Measurements from ENCODE around the gene FPGT. TPM values are rescaled to one million over a fixed set of nuclear protein-coding genes. Genes with fewer than 3 reads are reported as not detected.
"Not testable (repeated sequence)": the region's sequence is repeated elsewhere in the genome, so short reads cannot be mapped to it uniquely, and the experiment has no call there.

FPGT gene
- total RNA-seq, 1 donor from 2014 or later, result 9.1 TPM

DNA sequence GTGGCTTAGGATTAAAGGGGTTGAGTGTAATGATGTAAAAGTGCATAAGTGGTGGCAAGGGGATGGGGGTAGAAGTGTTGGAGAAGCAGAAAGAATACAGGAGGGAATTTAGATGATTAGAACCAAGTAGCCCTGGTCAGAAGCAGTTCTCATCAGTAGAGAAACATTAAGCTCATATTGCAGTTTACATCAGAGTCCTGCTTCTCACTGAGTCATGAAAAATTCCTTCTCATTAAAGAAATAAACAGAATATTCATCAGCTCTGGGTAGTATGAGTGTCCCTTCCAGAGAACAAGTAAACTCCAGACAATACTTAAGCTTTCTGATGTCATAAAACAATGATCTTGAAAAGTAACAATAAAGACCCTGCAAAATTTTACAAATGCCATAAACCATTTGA is 36.5 kb upstream of the FPGT start:
- Histone ChIP-seq H3K4me2 (ENCODE audit: low read length) (no peak overlapping the region), H3K9me3 (ENCODE audit: insufficient read depth, low read depth, low read length) (no peaks in the 10 kb centered on the region), H3K36me3 (ENCODE audit: insufficient read depth, low read length) (no peaks in the 10 kb centered on the region), H3K79me2 (ENCODE audit: insufficient read depth, low read length) (no peaks in the 10 kb centered on the region), H3K27me3 (ENCODE audit: insufficient read depth, low read length) (no peaks in the 10 kb centered on the region), H3K27ac (ENCODE audit: low read depth, low read length) (no peak overlapping the region), H2AFZ (ENCODE audit: low read depth, low read length) (no peak overlapping the region), H4K20me1 (ENCODE audit: insufficient read depth, low read length) (no peaks in the 10 kb centered on the region), H3K4me3 (ENCODE audit: insufficient read depth, low read depth, low read length) (no peak overlapping the region), H3K9ac (ENCODE audit: low read length) (no peak overlapping the region), H3K4me1 (ENCODE audit: insufficient read depth, low read length) (no peaks in the 10 kb centered on the region)
- no peak for TF ChIP-seq EZH2 (IDR thresholded peaks at IDR 0.05; ENCODE audit: insufficient read depth, low read length)
- TF ChIP-seq CTCF (IDR thresholded peaks at IDR 0.05; ENCODE audit: insufficient read depth, low read depth, low read length), result no peak
- Mint-ChIP-seq H3K4me3 (ENCODE audit: unreplicated experiment) (no peak overlapping the region), H3K27me3 (ENCODE audit: low read depth, unreplicated experiment) (no peaks in the 10 kb centered on the region), H3K36me3 (ENCODE audit: low read depth, unreplicated experiment) (no peaks in the 10 kb centered on the region), H3K27ac (ENCODE audit: unreplicated experiment) (no peak overlapping the region), H3K4me1 (ENCODE audit: low read depth, unreplicated experiment) (no peaks in the 10 kb centered on the region), H3K9me3 (ENCODE audit: unreplicated experiment) (no peaks in the 10 kb centered on the region)
- DNase-seq (ENCODE audit: low read depth) (peak; percentile 28), FAIRE-seq (no peak)

GRCh38 chr1:74162333-74162732 is 35.7 kb upstream of the FPGT start:
- Histone ChIP-seq H3K27me3 (ENCODE audit: insufficient read depth, low read length) (no peaks in the 10 kb centered on the region), H2AFZ (ENCODE audit: low read depth, low read length) (no peak overlapping the region), H3K9me3 (ENCODE audit: insufficient read depth, low read depth, low read length) (no peaks in the 10 kb centered on the region), H3K36me3 (ENCODE audit: insufficient read depth, low read length) (no peaks in the 10 kb centered on the region), H3K4me1 (ENCODE audit: insufficient read depth, low read length) (no peaks in the 10 kb centered on the region), H3K79me2 (ENCODE audit: insufficient read depth, low read length) (no peaks in the 10 kb centered on the region), H3K4me3 (ENCODE audit: insufficient read depth, low read depth, low read length) (no peak overlapping the region), H4K20me1 (ENCODE audit: insufficient read depth, low read length) (no peaks in the 10 kb centered on the region), H3K27ac (ENCODE audit: low read depth, low read length) (no peak overlapping the region), H3K9ac (ENCODE audit: low read length) (no peak overlapping the region), H3K4me2 (ENCODE audit: low read length) (no peak overlapping the region)
- TF ChIP-seq EZH2 (IDR thresholded peaks at IDR 0.05; ENCODE audit: insufficient read depth, low read length) (no peak), CTCF (IDR thresholded peaks at IDR 0.05; ENCODE audit: insufficient read depth, low read depth, low read length) (no peak)
- H3K27ac Mint-ChIP-seq (ENCODE audit: unreplicated experiment), result no peak overlapping the region
- FAIRE-seq, result no peak
- H3K4me1 Mint-ChIP-seq (ENCODE audit: low read depth, unreplicated experiment), result no peaks in the 10 kb centered on the region
- no peak overlapping the region for H3K4me3 Mint-ChIP-seq (ENCODE audit: unreplicated experiment)
- no peaks in the 10 kb centered on the region for H3K36me3 Mint-ChIP-seq (ENCODE audit: low read depth, unreplicated experiment)
- no peaks in the 10 kb centered on the region for H3K27me3 Mint-ChIP-seq (ENCODE audit: low read depth, unreplicated experiment)
- DNase-seq (ENCODE audit: low read depth), result no peak
- no peaks in the 10 kb centered on the region for H3K9me3 Mint-ChIP-seq (ENCODE audit: unreplicated experiment)

DNA sequence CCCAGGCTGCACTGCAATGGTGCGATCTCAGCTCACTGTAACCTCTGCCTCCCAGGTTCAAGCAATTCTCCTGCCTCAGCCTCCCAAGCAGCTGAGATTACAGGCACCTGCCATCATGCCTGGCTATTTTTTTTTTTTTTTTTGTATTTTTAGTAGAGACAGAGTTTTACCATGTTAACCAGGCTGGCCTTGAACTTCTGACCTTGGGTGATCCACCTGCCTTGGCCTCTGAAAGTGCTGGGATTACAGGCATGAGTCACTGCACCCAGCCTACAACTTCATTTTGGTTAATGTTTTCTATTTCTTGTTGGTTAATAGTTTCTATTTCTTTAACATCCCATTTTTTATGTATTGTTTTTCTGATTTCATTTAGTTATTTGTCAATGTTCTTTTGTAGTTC is 23.6 kb upstream of the FPGT start:
- H3K4me3 ChIP-seq (ENCODE audit: insufficient read depth, low read depth, low read length); H3K4me1 ChIP-seq (ENCODE audit: insufficient read depth, low read length); H3K27me3 Mint-ChIP-seq (ENCODE audit: low read depth, unreplicated experiment); H3K27ac Mint-ChIP-seq (ENCODE audit: unreplicated experiment); H3K9me3 Mint-ChIP-seq (ENCODE audit: unreplicated experiment); H2AFZ ChIP-seq (ENCODE audit: low read depth, low read length); H3K36me3 Mint-ChIP-seq (ENCODE audit: low read depth, unreplicated experiment); H3K36me3 ChIP-seq (ENCODE audit: insufficient read depth, low read length); H3K4me2 ChIP-seq (ENCODE audit: low read length); DNase-seq (ENCODE audit: low read depth); H4K20me1 ChIP-seq (ENCODE audit: insufficient read depth, low read length); H3K79me2 ChIP-seq (ENCODE audit: insufficient read depth, low read length); H3K27me3 ChIP-seq (ENCODE audit: insufficient read depth, low read length); H3K4me3 Mint-ChIP-seq (ENCODE audit: unreplicated experiment); H3K27ac ChIP-seq (ENCODE audit: low read depth, low read length); H3K9ac ChIP-seq (ENCODE audit: low read length); H3K9me3 ChIP-seq (ENCODE audit: insufficient read depth, low read depth, low read length); H3K4me1 Mint-ChIP-seq (ENCODE audit: low read depth, unreplicated experiment); FAIRE-seq: not testable (repeated sequence)

Data from astrocyte (in vitro differentiated cells and primary cell).